Fibroblast of the aortic adventitia (primary cell): ENCODE measurements around the gene ANKFY1. TPM values are rescaled to one million over a fixed set of nuclear protein-coding genes. Genes with fewer than 3 reads are reported as not detected.
A peak's percentile ranks its signal among the peaks of the same experiment; 100 is the strongest.

ENCODE experiments used
- DNase-seq: peaks from one replicate; pipeline ENCODE4 v3.0.0-alpha.2; 2010; ENCODE audit warnings: low read depth
- H3K4me3 ChIP-seq: 2 replicates; pipeline ENCODE4 v1.5.1; 2011; ENCODE audit warnings: low read depth, mild to moderate bottlenecking, control low read depth, low read length, moderate library complexity
- CTCF ChIP-seq: IDR thresholded peaks from 2 replicates; pipeline ENCODE4 v1.5.1; 2011; ENCODE audit warnings: mild to moderate bottlenecking, low read length, control low read depth, inconsistent platforms; ENCODE audit not compliant: insufficient read depth
- total RNA-seq: library from RNA; depleted of rRNA; stranded (reverse); fragments of >200 nt; gene quantifications from 2 replicates; pipeline ENCODE4 v1.2.3, GENCODE V29; 2012; ENCODE audit warnings: low replicate concordance

Gene ANKFY1
- total RNA-seq, 1 donor: 55.0 TPM

GRCh38 chr17:4247971-4248388, 15.8 kb downstream of the ANKFY1 start:
- no peak overlapping the region for H3K4me3 ChIP-seq
- DNase-seq: no peak
- no peak for TF ChIP-seq CTCF

- no peak overlapping the region for H3K4me3 ChIP-seq
- TF ChIP-seq CTCF: no peak
- DNase-seq: no peak
These were observed 16.3 kb downstream of the ANKFY1 start for GRCh38 chr17:4247361-4247970.

GRCh38 chr17:4246674-4247073, 17.1 kb downstream of the ANKFY1 start:
- no peak for TF ChIP-seq CTCF
- no peak for DNase-seq
- no peak overlapping the region for H3K4me3 ChIP-seq

- no peak for TF ChIP-seq CTCF
- H3K4me3 ChIP-seq: no peak overlapping the region
- DNase-seq: no peak
These were observed 22.2 kb downstream of the ANKFY1 start for GRCh38 chr17:4241535-4241934.

- TF ChIP-seq CTCF: no peak
- no peak overlapping the region for H3K4me3 ChIP-seq
- DNase-seq: no peak
These were observed 27.3 kb downstream of the ANKFY1 start for GRCh38 chr17:4236456-4236855.

- no peak overlapping the region for H3K4me3 ChIP-seq
- DNase-seq: peak; percentile 46
- no peak for TF ChIP-seq CTCF
These were observed 28.2 kb downstream of the ANKFY1 start for GRCh38 chr17:4235372-4236279.
